Fibroblast of lung (primary cell): ENCODE measurements around the gene PTGES2. TPM values are rescaled to one million over a fixed set of nuclear protein-coding genes. Genes with fewer than 3 reads are reported as not detected.
"Not testable (repeated sequence)": the region's sequence is repeated elsewhere in the genome, so short reads cannot be mapped to it uniquely, and the experiment has no call there.

Source experiments
- DNase-seq, 2 donors: peaks; one replicate each; pipeline versions ENCODE4 v3.0.0 to v3.0.0-alpha.2; 2010; ENCODE audit warnings: low read depth in 2 of 2
- H2AFZ ChIP-seq: 2 replicates; pipeline ENCODE4 v1.5.1; 2012; ENCODE audit warnings: low read length, control low read depth, inconsistent platforms
- H3K27ac ChIP-seq: 2 replicates; pipeline ENCODE4 v1.5.1; 2011; ENCODE audit warnings: low read length, control low read depth; ENCODE audit not compliant: insufficient read depth
- H3K27me3 ChIP-seq: 2 replicates; pipeline ENCODE4 v1.5.1; 2011; ENCODE audit warnings: mild to moderate bottlenecking, low read length; ENCODE audit not compliant: control insufficient read depth, insufficient read depth
- H3K36me3 ChIP-seq: 2 replicates; pipeline ENCODE4 v1.5.1; 2011; ENCODE audit warnings: low read length; ENCODE audit not compliant: control insufficient read depth, insufficient read depth
- H3K4me1 ChIP-seq: 2 replicates; pipeline ENCODE4 v1.5.1; 2011; ENCODE audit warnings: low read length; ENCODE audit not compliant: control insufficient read depth, insufficient read depth; ENCODE audit errors: extremely low read depth
- H3K4me2 ChIP-seq: 2 replicates; pipeline ENCODE4 v1.5.1; 2011; ENCODE audit warnings: low read length, control low read depth; ENCODE audit not compliant: insufficient read depth; ENCODE audit errors: extremely low read depth
- H3K4me3 ChIP-seq, 4 experiments: fragments of 200-600 bp in 1 of 4; sonication (generic) in 1 of 4; replicated peaks in 1 of 4; 2 replicates each; pipeline ENCODE4 v1.5.1; 2011 to 2016; ENCODE audit warnings: low read length in 4 of 4, low read depth in 3 of 4, mild to moderate bottlenecking in 3 of 4, control low read depth in 2 of 4, inconsistent platforms in 1 of 4, mixed read lengths in 1 of 4; ENCODE audit not compliant: insufficient read depth in 1 of 4; ENCODE audit errors: control extremely low read depth in 1 of 4
- H3K79me2 ChIP-seq: 2 replicates; pipeline ENCODE4 v1.5.1; 2012; ENCODE audit warnings: mild to moderate bottlenecking, low read length, inconsistent platforms; ENCODE audit not compliant: control insufficient read depth, insufficient read depth
- H3K9ac ChIP-seq: 2 replicates; pipeline ENCODE4 v1.5.1; 2011; ENCODE audit warnings: mild to moderate bottlenecking, low read length, control low read depth; ENCODE audit not compliant: insufficient read depth
- H3K9me3 ChIP-seq: 2 replicates; pipeline ENCODE4 v1.5.1; 2012; ENCODE audit warnings: low read depth, low read length; ENCODE audit not compliant: control insufficient read depth, insufficient read depth
- H4K20me1 ChIP-seq: 2 replicates; pipeline ENCODE4 v1.5.1; 2011; ENCODE audit warnings: low read length; ENCODE audit not compliant: control insufficient read depth, insufficient read depth; ENCODE audit errors: extremely low read depth
- EZH2 ChIP-seq: IDR thresholded peaks from 2 replicates; pipeline ENCODE4 v1.5.1; 2012; ENCODE audit warnings: low read length, control low read depth, mild to moderate bottlenecking; ENCODE audit errors: missing control alignments
- polyA plus RNA-seq, 2 donors: library from polyadenylated mRNA; depleted of rRNA in 1 of 2; stranded (reverse) in 1 of 2; unstranded in 1 of 2; fragments of >200 nt; gene quantifications; 2 replicates each; pipeline ENCODE4 v1.2.1, GENCODE V29; 2011 to 2012; ENCODE audit warnings: missing spikeins in 1 of 2
- total RNA-seq: library from RNA; depleted of rRNA; stranded (reverse); fragments of >200 nt; gene quantifications from 2 replicates; pipeline ENCODE4 v1.2.1, GENCODE V29; 2014
- TF ChIP-seq, protein P1 (sequence below), 2 donors: IDR thresholded peaks in 1 of 2; conservative IDR thresholded peaks in 1 of 2; 1 replicate in 1 of 2; 2 replicates in 1 of 2; pipeline ENCODE4 v1.5.1; 2011 to 2012; ENCODE audit warnings: low read length in 2 of 2, control low read depth in 1 of 2, inconsistent platforms in 1 of 2, low read depth in 1 of 2, mild to moderate bottlenecking in 1 of 2

Gene PTGES2
- total and polyA plus RNA-seq, 2 donors (not counting 1 experiment from before 2014, with no cell fraction given), result 44.8 to 57.6 TPM

DNA sequence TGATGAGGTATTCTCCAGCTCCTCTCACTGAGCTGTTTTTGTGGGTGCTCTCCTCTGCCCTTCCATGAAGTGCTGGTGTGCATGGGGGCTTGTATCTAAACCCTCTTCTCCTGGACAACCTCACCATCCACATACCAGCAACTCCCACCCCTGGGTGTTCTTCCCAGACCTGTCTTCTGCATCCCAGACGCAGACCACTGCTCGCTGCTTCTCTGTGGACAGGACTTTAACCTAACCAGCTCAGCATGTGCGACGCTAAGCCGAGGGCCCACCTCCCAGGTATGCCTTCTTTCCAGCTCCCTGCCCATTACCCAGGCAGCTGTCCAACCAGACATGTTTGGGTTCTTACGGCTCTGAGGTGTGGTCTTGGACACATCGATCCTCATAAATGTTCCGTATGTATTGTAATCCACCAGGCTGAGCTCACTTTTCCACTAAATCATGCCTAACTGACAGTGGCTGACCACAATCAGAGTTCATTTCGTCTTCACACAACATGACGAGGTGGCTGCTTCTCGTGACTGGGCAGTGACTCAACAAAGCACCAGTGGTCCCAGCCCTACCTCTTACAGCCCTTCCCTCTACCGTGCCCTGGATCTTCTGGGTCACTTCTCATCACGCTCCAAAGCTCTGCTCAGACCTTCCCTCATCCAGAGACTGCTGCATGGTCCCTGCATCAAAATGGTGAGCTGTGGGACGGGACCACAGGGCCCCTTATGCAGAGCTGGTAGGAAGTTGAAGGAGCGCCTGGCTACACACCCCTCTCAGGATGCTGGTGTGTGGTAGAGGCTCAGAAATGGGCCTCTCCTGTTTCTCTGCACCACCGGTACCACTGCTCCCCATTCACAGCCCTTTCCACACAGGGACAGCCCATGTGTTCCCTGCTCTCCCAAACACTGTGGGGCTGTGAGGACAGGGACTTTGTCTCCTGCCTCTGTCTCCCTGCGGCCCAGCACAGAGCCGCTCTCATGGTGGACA is 9.6 kb upstream of the PTGES2 start:
- Histone ChIP-seq H3K79me2 (no peaks in the 10 kb centered on the region), H3K27ac (no peak overlapping the region), H4K20me1 (no peaks in the 10 kb centered on the region), H3K4me1 (no peaks in the 10 kb centered on the region), H3K36me3 (no peaks in the 10 kb centered on the region), H2AFZ (no peak overlapping the region), H3K4me2 (no peak overlapping the region), H3K27me3 (peaks cover 14% of the 10 kb centered on the region), H3K9me3 (no peaks in the 10 kb centered on the region), H3K4me3 (no peak overlapping the region), H3K9ac (no peak overlapping the region)
- TF ChIP-seq, protein P1, sequence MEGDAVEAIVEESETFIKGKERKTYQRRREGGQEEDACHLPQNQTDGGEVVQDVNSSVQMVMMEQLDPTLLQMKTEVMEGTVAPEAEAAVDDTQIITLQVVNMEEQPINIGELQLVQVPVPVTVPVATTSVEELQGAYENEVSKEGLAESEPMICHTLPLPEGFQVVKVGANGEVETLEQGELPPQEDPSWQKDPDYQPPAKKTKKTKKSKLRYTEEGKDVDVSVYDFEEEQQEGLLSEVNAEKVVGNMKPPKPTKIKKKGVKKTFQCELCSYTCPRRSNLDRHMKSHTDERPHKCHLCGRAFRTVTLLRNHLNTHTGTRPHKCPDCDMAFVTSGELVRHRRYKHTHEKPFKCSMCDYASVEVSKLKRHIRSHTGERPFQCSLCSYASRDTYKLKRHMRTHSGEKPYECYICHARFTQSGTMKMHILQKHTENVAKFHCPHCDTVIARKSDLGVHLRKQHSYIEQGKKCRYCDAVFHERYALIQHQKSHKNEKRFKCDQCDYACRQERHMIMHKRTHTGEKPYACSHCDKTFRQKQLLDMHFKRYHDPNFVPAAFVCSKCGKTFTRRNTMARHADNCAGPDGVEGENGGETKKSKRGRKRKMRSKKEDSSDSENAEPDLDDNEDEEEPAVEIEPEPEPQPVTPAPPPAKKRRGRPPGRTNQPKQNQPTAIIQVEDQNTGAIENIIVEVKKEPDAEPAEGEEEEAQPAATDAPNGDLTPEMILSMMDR (conservative IDR thresholded peaks at IDR 0.05 in 1 of 2, IDR thresholded peaks at IDR 0.05 in 1 of 2; ENCODE audit: low read depth in 1 of 2, low read length in 2 of 2), result no peak
- no peak for TF ChIP-seq EZH2
- peak; percentile 66 to 94 for DNase-seq

DNA sequence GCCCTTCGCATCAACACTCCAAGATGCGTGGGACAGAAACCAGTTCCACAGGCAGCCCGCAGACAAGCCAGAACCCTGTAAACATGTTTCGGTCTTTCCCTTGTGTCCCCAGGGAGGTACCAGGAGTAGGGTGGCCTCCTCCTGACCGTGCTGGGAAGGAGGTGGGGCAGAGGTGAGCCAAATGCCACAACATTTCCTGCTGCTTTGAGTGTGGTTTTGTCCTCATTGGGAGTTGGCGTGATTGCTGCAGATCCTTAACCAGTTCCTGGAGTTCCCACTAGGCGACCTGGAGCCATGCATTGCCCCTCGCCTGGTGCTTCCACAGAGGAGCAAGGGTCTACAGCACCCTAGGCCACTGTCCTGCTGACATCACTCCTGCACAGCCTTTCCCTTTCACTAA is 8.0 kb upstream of the PTGES2 start:
- not testable (repeated sequence) for H3K27ac ChIP-seq, H3K4me3 ChIP-seq, H3K4me1 ChIP-seq, H3K36me3 ChIP-seq, H3K79me2 ChIP-seq, H3K9ac ChIP-seq, H4K20me1 ChIP-seq, H3K4me2 ChIP-seq, H2AFZ ChIP-seq, H3K9me3 ChIP-seq, DNase-seq
- peaks cover 17% of the 10 kb centered on the region for H3K27me3 ChIP-seq

DNA sequence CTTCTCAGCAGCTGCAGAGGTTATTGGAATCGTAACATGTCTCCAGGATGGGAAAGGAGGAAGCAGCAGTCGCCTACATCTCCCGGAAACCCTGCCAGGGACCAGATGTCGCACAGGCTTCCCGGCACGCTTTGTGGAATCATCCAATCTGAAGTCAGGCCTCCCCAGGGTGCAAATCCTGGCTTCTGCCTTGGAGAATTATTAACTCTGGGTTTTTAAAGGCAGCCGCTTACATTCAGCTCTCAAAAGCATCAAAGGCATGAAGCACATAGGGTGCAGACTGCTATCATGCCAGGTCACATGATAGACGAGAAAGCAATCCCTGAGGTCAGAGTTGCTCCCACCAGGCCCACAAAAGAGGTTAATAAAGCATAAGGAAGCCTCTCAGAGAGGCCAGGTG is 4.6 kb upstream of the PTGES2 start:
- H3K27me3 ChIP-seq, result peaks cover 17% of the 10 kb centered on the region
- not testable (repeated sequence) for H3K4me2 ChIP-seq, H4K20me1 ChIP-seq, H3K4me1 ChIP-seq, H3K4me3 ChIP-seq, H2AFZ ChIP-seq, H3K9me3 ChIP-seq, H3K79me2 ChIP-seq, H3K36me3 ChIP-seq, H3K9ac ChIP-seq, DNase-seq, H3K27ac ChIP-seq

DNA sequence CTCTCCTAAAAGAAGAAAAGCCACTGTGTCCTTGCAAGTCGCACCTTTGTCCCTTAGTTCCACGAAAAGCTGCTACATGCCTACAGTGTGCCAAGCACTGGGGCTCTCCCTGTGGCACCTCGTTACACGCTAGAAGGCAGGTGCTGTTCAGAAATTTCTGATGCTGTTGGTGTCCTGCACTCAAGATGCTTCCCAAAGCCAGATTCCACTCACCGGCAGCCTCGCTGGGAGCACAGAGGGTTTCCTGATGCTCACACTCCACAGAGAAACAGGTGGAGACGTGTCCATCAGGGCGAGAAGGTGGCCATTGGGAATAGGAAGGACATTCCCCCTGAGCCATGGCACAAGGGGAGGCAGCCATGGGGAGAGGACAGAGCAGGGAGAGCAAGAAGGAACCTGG is 3.8 kb upstream of the PTGES2 start:
- H3K9me3 ChIP-seq, H2AFZ ChIP-seq, H4K20me1 ChIP-seq, H3K4me3 ChIP-seq, H3K9ac ChIP-seq, H3K36me3 ChIP-seq, H3K4me1 ChIP-seq, H3K79me2 ChIP-seq, DNase-seq, H3K27ac ChIP-seq, H3K4me2 ChIP-seq: not testable (repeated sequence)
- peaks cover 17% of the 10 kb centered on the region for H3K27me3 ChIP-seq
- TF ChIP-seq EZH2, result peak; percentile 6

DNA sequence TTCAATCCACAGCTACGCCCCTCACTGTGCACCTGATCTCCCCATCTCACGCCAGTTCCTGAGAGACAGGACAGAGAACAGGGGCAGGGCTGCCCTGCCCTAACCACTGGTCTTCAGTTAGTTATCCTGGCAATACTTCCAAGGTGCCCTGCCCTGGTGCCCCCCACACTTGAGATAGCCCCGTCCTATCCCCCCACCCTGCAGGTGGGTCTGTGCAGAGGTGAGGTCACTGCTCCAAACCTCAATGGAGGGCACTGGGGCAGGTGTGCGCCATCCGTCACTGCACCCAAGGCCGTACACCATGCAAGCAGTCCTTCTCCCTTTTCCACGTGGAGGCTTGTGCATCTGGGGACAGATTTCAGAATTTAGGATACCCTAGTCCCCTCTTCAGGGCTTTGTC is 3.1 kb upstream of the PTGES2 start:
- H3K27ac ChIP-seq, H4K20me1 ChIP-seq, H3K4me2 ChIP-seq, H3K36me3 ChIP-seq, H3K79me2 ChIP-seq, H3K9me3 ChIP-seq, H3K4me3 ChIP-seq, DNase-seq, H2AFZ ChIP-seq, H3K9ac ChIP-seq, H3K4me1 ChIP-seq: not testable (repeated sequence)
- peaks cover 16% of the 10 kb centered on the region for H3K27me3 ChIP-seq
